CD4-positive, alpha-beta memory T cell (primary cell): ENCODE measurements around the gene RASL11B. TPM values are rescaled to one million over a fixed set of nuclear protein-coding genes. Genes with fewer than 3 reads are reported as not detected.
A peak's percentile ranks its signal among the peaks of the same experiment; 100 is the strongest.

Experiments used
- CTCF ChIA-PET: fragments of 350-600 bp; sonication (Branson Sonifier 250); formaldehyde crosslinking; loops from one replicate; lab custom pipeline; 2021; ENCODE audit warnings: inconsistent platforms; ENCODE audit not compliant: partially characterized antibody; lab: Charles Lee
- POLR2A ChIA-PET: fragments of 350-600 bp; sonication (Branson Sonifier 250); formaldehyde crosslinking; loops from one replicate; lab custom pipeline; 2021; ENCODE audit not compliant: partially characterized antibody; lab: Charles Lee
- DNase-seq, 5 donors: peaks; one replicate each; pipeline versions ENCODE4 v3.0.0 to v3.0.0-alpha.2; 2020 to 2022; ENCODE audit warnings: mixed read lengths in 1 of 5
- H3K27ac ChIP-seq: one replicate; pipeline ENCODE4 v1.7.0; 2013; ENCODE audit warnings: low read depth, low read length
- H3K27me3 ChIP-seq: 2 replicates; pipeline ENCODE4 v1.7.0; 2013; ENCODE audit warnings: mild to moderate bottlenecking, low read length, moderate library complexity; ENCODE audit not compliant: insufficient read depth
- H3K36me3 ChIP-seq: 2 replicates; pipeline ENCODE4 v1.7.0; 2013; ENCODE audit warnings: mild to moderate bottlenecking, low read length, moderate library complexity; ENCODE audit not compliant: insufficient read depth
- H3K4me1 ChIP-seq: 2 replicates; pipeline ENCODE4 v1.7.0; 2013; ENCODE audit warnings: mild to moderate bottlenecking, low read length, moderate library complexity; ENCODE audit not compliant: insufficient read depth
- H3K4me3 ChIP-seq, 2 donors: one replicate each; pipeline ENCODE4 v1.7.0; 2013; ENCODE audit warnings: low read length in 2 of 2, mild to moderate bottlenecking in 1 of 2
- H3K9me3 ChIP-seq, 2 donors: one replicate each; pipeline ENCODE4 v1.7.0; 2013; ENCODE audit warnings: low read length in 2 of 2, control low read depth in 1 of 2; ENCODE audit not compliant: control insufficient read depth in 1 of 2
- H3K27ac Mint-ChIP-seq, 7 donors: one replicate each; pipeline ENCODE4 v1.8.0; 2020 to 2021; ENCODE audit warnings: mixed read lengths in 7 of 7, mild to moderate bottlenecking in 6 of 7, inconsistent platforms in 3 of 7, moderate library complexity in 3 of 7
- H3K27me3 Mint-ChIP-seq, 2 donors: one replicate each; pipeline ENCODE4 v1.8.0; 2020 to 2021; ENCODE audit warnings: mixed read lengths in 2 of 2
- H3K36me3 Mint-ChIP-seq, 2 donors: one replicate each; pipeline ENCODE4 v1.8.0; 2020 to 2021; ENCODE audit warnings: mixed read lengths in 2 of 2, inconsistent platforms in 1 of 2, mild to moderate bottlenecking in 1 of 2
- H3K4me1 Mint-ChIP-seq, 4 donors: one replicate each; pipeline ENCODE4 v1.8.0; 2020 to 2021; ENCODE audit warnings: mixed read lengths in 4 of 4, mild to moderate bottlenecking in 1 of 4
- H3K4me3 Mint-ChIP-seq, 8 donors: one replicate each; pipeline ENCODE4 v1.8.0; 2020 to 2021; ENCODE audit warnings: mixed read lengths in 8 of 8, mild to moderate bottlenecking in 7 of 8, moderate library complexity in 6 of 8, inconsistent platforms in 3 of 8
- H3K9me3 Mint-ChIP-seq, 8 donors: one replicate each; pipeline ENCODE4 v1.8.0; 2020 to 2021; ENCODE audit warnings: mixed read lengths in 8 of 8, mild to moderate bottlenecking in 5 of 8, inconsistent platforms in 3 of 8, moderate library complexity in 1 of 8
- intact Hi-C: fragments of 100-400 bp; cut with micrococcal nuclease; formaldehyde crosslinking; loops from one replicate; pipeline ENCODE4 v1.15.1; 2023
- polyA plus RNA-seq, 2 donors: library from polyadenylated mRNA; unstranded; fragments of 300-500 nt; fragmentation: Illumina TruSeq; gene quantifications; one replicate each; pipeline ENCODE4 v1.2.3, GENCODE V29; 2021
- total RNA-seq, 2 experiments: library from RNA; stranded (reverse); gene quantifications; one replicate each; pipeline ENCODE4 v1.2.3, GENCODE V29; 2021

Gene RASL11B
- total and polyA plus RNA-seq, 4 experiments from 2014 or later = 0.10 TPM; not detected in 3

GRCh38 chr4:52879471-52879870 lies 17.4 kb downstream of the RASL11B start:
- Histone ChIP-seq H3K27ac (no peak overlapping the region), H3K27me3 (no peaks in the 10 kb centered on the region), H3K4me1 (no peaks in the 10 kb centered on the region), H3K36me3 (no peaks in the 10 kb centered on the region), H3K4me3 (no peak overlapping the region), H3K9me3 (no peaks in the 10 kb centered on the region)
- Mint-ChIP-seq H3K36me3 (peaks cover 12 to 35% of the 10 kb centered on the region in 2 donors), H3K27ac (peak overlapping the region in 1 of 7 donors; percentile 31), H3K27me3 (no peaks in the 10 kb centered on the region), H3K4me3 (no peak overlapping the region), H3K9me3 (peaks cover 0 to 1% (median 0%) of the 10 kb centered on the region in 8 donors), H3K4me1 (peaks cover 0 to 14% (median 2%) of the 10 kb centered on the region in 4 donors)
- DNase-seq = no peak
- ChIA-PET POLR2A (no interaction called here), CTCF (no interaction called here)
- intact Hi-C loops = no loop called here

- H3K9me3 ChIP-seq = no peaks in the 10 kb centered on the region
- POLR2A ChIA-PET = no interaction called here
- H3K27me3 Mint-ChIP-seq = no peaks in the 10 kb centered on the region
- intact Hi-C loops = no loop called here
- peaks cover 12 to 45% of the 10 kb centered on the region in 2 donors for H3K36me3 Mint-ChIP-seq
- H3K4me1 ChIP-seq = no peaks in the 10 kb centered on the region
- no peak for DNase-seq
- H3K4me3 ChIP-seq = no peak overlapping the region
- peaks cover 0 to 8% (median under 1%) of the 10 kb centered on the region in 4 donors for H3K4me1 Mint-ChIP-seq
- no peaks in the 10 kb centered on the region for H3K27me3 ChIP-seq
- H3K9me3 Mint-ChIP-seq = peaks cover 0 to 1% (median 0%) of the 10 kb centered on the region in 8 donors
- no peak overlapping the region for H3K4me3 Mint-ChIP-seq
- no peaks in the 10 kb centered on the region for H3K36me3 ChIP-seq
- H3K27ac Mint-ChIP-seq = no peak overlapping the region
- no peak overlapping the region for H3K27ac ChIP-seq
- CTCF ChIA-PET = interaction anchor here (1.0 to 1.5 kb wide), 3 partner anchors 29 to 335 kb away, joined by 3 to 4 read pairs (median 4); no protein-coding TSS in a partner anchor
Measured at GRCh38 chr4:52880994-52881393, 18.9 kb downstream of the RASL11B start.

GRCh38 chr4:52883183-52883621 lies 21.1 kb downstream of the RASL11B start:
- CTCF ChIA-PET = interaction anchor here (1.2 kb wide), 1 partner anchor 29 kb away, joined by 5 read pairs; no protein-coding TSS in a partner anchor
- Mint-ChIP-seq H3K27me3 (no peaks in the 10 kb centered on the region), H3K36me3 (peaks cover 16 to 55% of the 10 kb centered on the region in 2 donors), H3K27ac (no peak overlapping the region), H3K4me3 (no peak overlapping the region), H3K4me1 (no peaks in the 10 kb centered on the region), H3K9me3 (peaks cover 0 to 1% (median 0%) of the 10 kb centered on the region in 8 donors)
- POLR2A ChIA-PET = no interaction called here
- DNase-seq = no peak
- Histone ChIP-seq H3K36me3 (no peaks in the 10 kb centered on the region), H3K4me1 (no peaks in the 10 kb centered on the region), H3K4me3 (no peak overlapping the region), H3K27ac (no peak overlapping the region), H3K9me3 (no peaks in the 10 kb centered on the region), H3K27me3 (no peaks in the 10 kb centered on the region)
- intact Hi-C loops = no loop called here

- Mint-ChIP-seq H3K36me3 (peaks cover 20 to 63% of the 10 kb centered on the region in 2 donors), H3K4me3 (no peak overlapping the region), H3K27ac (peak overlapping the region in 2 of 7 donors; percentile 7 to 9), H3K27me3 (no peaks in the 10 kb centered on the region), H3K4me1 (no peaks in the 10 kb centered on the region), H3K9me3 (peaks cover 0 to 3% (median 0%) of the 10 kb centered on the region in 8 donors)
- intact Hi-C loops = no loop called here
- ChIA-PET CTCF (interaction anchor here (1.2 to 1.9 kb wide), 2 partner anchors 28 kb away, joined by 5 read pairs; no protein-coding TSS in a partner anchor), POLR2A (no interaction called here)
- Histone ChIP-seq H3K27ac (no peak overlapping the region), H3K4me1 (no peaks in the 10 kb centered on the region), H3K9me3 (no peaks in the 10 kb centered on the region), H3K27me3 (no peaks in the 10 kb centered on the region), H3K4me3 (no peak overlapping the region), H3K36me3 (no peaks in the 10 kb centered on the region)
- DNase-seq = no peak
Measured at GRCh38 chr4:52883707-52884669, 21.9 kb downstream of the RASL11B start.

- Histone ChIP-seq H3K4me3 (no peak overlapping the region), H3K27ac (no peak overlapping the region), H3K27me3 (no peaks in the 10 kb centered on the region), H3K9me3 (no peaks in the 10 kb centered on the region), H3K36me3 (no peaks in the 10 kb centered on the region), H3K4me1 (no peaks in the 10 kb centered on the region)
- H3K4me3 Mint-ChIP-seq = no peak overlapping the region
- no peaks in the 10 kb centered on the region for H3K27me3 Mint-ChIP-seq
- DNase-seq = no peak
- ChIA-PET CTCF (interaction anchor here (1.9 kb wide), 1 partner anchor 27 kb away, joined by 5 read pairs; no protein-coding TSS in a partner anchor), POLR2A (no interaction called here)
- peaks cover 22 to 63% of the 10 kb centered on the region in 2 donors for H3K36me3 Mint-ChIP-seq
- no peaks in the 10 kb centered on the region for H3K4me1 Mint-ChIP-seq
- H3K27ac Mint-ChIP-seq = no peak overlapping the region
- intact Hi-C loops = no loop called here
- H3K9me3 Mint-ChIP-seq = peaks cover 0 to 3% (median 0%) of the 10 kb centered on the region in 8 donors
Measured at GRCh38 chr4:52884994-52885393, 22.9 kb downstream of the RASL11B start.

GRCh38 chr4:52889354-52889753 lies 27.2 kb downstream of the RASL11B start:
- Mint-ChIP-seq H3K4me1 (peaks cover 0 to 3% (median 0%) of the 10 kb centered on the region in 4 donors), H3K36me3 (peaks cover 13 to 38% of the 10 kb centered on the region in 2 donors), H3K4me3 (no peak overlapping the region), H3K27me3 (no peaks in the 10 kb centered on the region), H3K9me3 (peaks cover 0 to 3% (median 0%) of the 10 kb centered on the region in 8 donors), H3K27ac (no peak overlapping the region)
- Histone ChIP-seq H3K4me1 (no peaks in the 10 kb centered on the region), H3K27me3 (no peaks in the 10 kb centered on the region), H3K36me3 (no peaks in the 10 kb centered on the region), H3K4me3 (no peak overlapping the region), H3K27ac (no peak overlapping the region), H3K9me3 (no peaks in the 10 kb centered on the region)
- ChIA-PET CTCF (interaction anchor here (0.8 kb wide), 1 partner anchor 21 kb away, joined by 3 read pairs; no protein-coding TSS in a partner anchor), POLR2A (no interaction called here)
- intact Hi-C loops = no loop called here
- DNase-seq = no peak
